HG03342 (cell line): ENCODE data around the gene NCBP3.
"Not testable (repeated sequence)": the region's sequence is repeated elsewhere in the genome, so short reads cannot be mapped to it uniquely, and the experiment has no call there.

Source experiments
- ATAC-seq: cut with Tn5 transposase; IDR thresholded peaks from one replicate; pipeline ENCODE4 v1.9.1; 2021; ENCODE audit warnings: mild to moderate bottlenecking, moderate library complexity; ENCODE audit not compliant: unreplicated experiment

NCBP3 gene

GRCh38 chr17:3794152-3794551 is 51.9 kb downstream of the NCBP3 start:
- ATAC-seq: not testable (repeated sequence)

- ATAC-seq: not testable (repeated sequence)
Observed at GRCh38 chr17:3793258-3793657, 52.8 kb downstream of the NCBP3 start.

- ATAC-seq: no peak
Observed at GRCh38 chr17:3792481-3792880, 53.6 kb downstream of the NCBP3 start.

- no peak for ATAC-seq
Observed at GRCh38 chr17:3788200-3788599, 57.8 kb downstream of the NCBP3 start.

GRCh38 chr17:3785323-3785722 is 60.7 kb downstream of the NCBP3 start:
- not testable (repeated sequence) for ATAC-seq

GRCh38 chr17:3782751-3783150 is 63.3 kb downstream of the NCBP3 start:
- no peak for ATAC-seq

- ATAC-seq: no peak
Observed at GRCh38 chr17:3780986-3781385, 65.1 kb downstream of the NCBP3 start.

- ATAC-seq: no peak
Observed at GRCh38 chr17:3777366-3778120, 68.5 kb downstream of the NCBP3 start.

- ATAC-seq: no peak
Observed at GRCh38 chr17:3773966-3774365, 72.1 kb downstream of the NCBP3 start.

GRCh38 chr17:3773511-3773910 is 72.5 kb downstream of the NCBP3 start:
- no peak for ATAC-seq

- no peak for ATAC-seq
Observed at GRCh38 chr17:3772764-3773163, 73.3 kb downstream of the NCBP3 start.

- ATAC-seq: no peak
Observed at GRCh38 chr17:3771140-3771539, 74.9 kb downstream of the NCBP3 start.

- ATAC-seq: no peak
Observed at GRCh38 chr17:3770466-3770865, 75.6 kb downstream of the NCBP3 start.

GRCh38 chr17:3768769-3769168 is 77.3 kb downstream of the NCBP3 start:
- no peak for ATAC-seq

- ATAC-seq: no peak
Observed at GRCh38 chr17:3768341-3768740, 77.7 kb downstream of the NCBP3 start.

- ATAC-seq: no peak
Observed at GRCh38 chr17:3766779-3767178, 79.3 kb downstream of the NCBP3 start.

- ATAC-seq: no peak
Observed at GRCh38 chr17:3765981-3766380, 80.1 kb downstream of the NCBP3 start.

GRCh38 chr17:3763777-3764170 is 82.3 kb downstream of the NCBP3 start:
- no peak for ATAC-seq

- peak; percentile 68 for ATAC-seq
Observed at GRCh38 chr17:3762922-3763776, 82.9 kb downstream of the NCBP3 start.

GRCh38 chr17:3761918-3762380 is 84.1 kb downstream of the NCBP3 start:
- ATAC-seq: no peak

GRCh38 chr17:3761036-3761917 is 84.8 kb downstream of the NCBP3 start:
- no peak for ATAC-seq
